Measurements from ENCODE around the gene HOXD10.

GRCh38 chr2:176085120-176085788 is 31.3 kb upstream of the HOXD10 start:
- TF ChIP-seq CTCF (IDR thresholded peaks at IDR 0.05; ENCODE audit: insufficient read depth, low read length): no peak
- no peak for TF ChIP-seq POLR2AphosphoS5 (IDR thresholded peaks at IDR 0.05; ENCODE audit: low read depth)
- no peak for TF ChIP-seq SPI1 (IDR thresholded peaks at IDR 0.05; ENCODE audit: borderline replicate concordance, low read depth)
- no peak for TF ChIP-seq REST (IDR thresholded peaks at IDR 0.05; ENCODE audit: insufficient replicate concordance, low read depth)
- no peak for TF ChIP-seq GABPA (IDR thresholded peaks at IDR 0.05; ENCODE audit: low read depth)

Measured in HL-60 (cell line).